Mucosa of rectum (tissue), 2 donors: ENCODE measurements around the gene CRB2.

Source experiments
- H3K27ac ChIP-seq, 2 donors: one replicate each; pipeline ENCODE4 v1.7.0; 2013; ENCODE audit warnings: inconsistent platforms in 2 of 2, low read depth in 2 of 2, low read length in 2 of 2
- H3K27me3 ChIP-seq, 2 donors: one replicate each; pipeline ENCODE4 v1.7.0; 2013; ENCODE audit warnings: low read length in 2 of 2; ENCODE audit not compliant: control insufficient read depth in 2 of 2, insufficient read depth in 2 of 2
- H3K36me3 ChIP-seq, 2 donors: one replicate each; pipeline ENCODE4 v1.7.0; 2013; ENCODE audit warnings: low read length in 2 of 2; ENCODE audit not compliant: control insufficient read depth in 2 of 2, insufficient read depth in 2 of 2
- H3K4me1 ChIP-seq, 2 donors: one replicate each; pipeline ENCODE4 v1.7.0; 2013; ENCODE audit warnings: low read length in 2 of 2, mild to moderate bottlenecking in 1 of 2; ENCODE audit not compliant: control insufficient read depth in 2 of 2, insufficient read depth in 2 of 2
- H3K4me3 ChIP-seq, 2 donors: one replicate each; pipeline ENCODE4 v1.7.0; 2013; ENCODE audit warnings: low read length in 2 of 2
- H3K9ac ChIP-seq, 2 donors: one replicate each; pipeline ENCODE4 v1.7.0; 2013; ENCODE audit warnings: low read length in 2 of 2, low read depth in 1 of 2, mild to moderate bottlenecking in 1 of 2
- H3K9me3 ChIP-seq, 2 donors: one replicate each; pipeline ENCODE4 v1.7.0; 2013; ENCODE audit warnings: low read length in 2 of 2; ENCODE audit not compliant: control insufficient read depth in 2 of 2
- donor health status: healthy.
- donor health status: Normal muscosa, but diverticular disease.

The CRB2 gene

GRCh38 chr9:123378956-123379660 lies 23.1 kb downstream of the CRB2 start:
- H3K4me3 ChIP-seq, result no peak overlapping the region
- H3K9ac ChIP-seq, result no peak overlapping the region
- H3K4me1 ChIP-seq, result peaks cover 33 to 43% of the 10 kb centered on the region in 2 donors
- H3K27ac ChIP-seq, result no peak overlapping the region
- no peaks in the 10 kb centered on the region for H3K9me3 ChIP-seq
- peaks cover 0 to under 1% of the 10 kb centered on the region in 2 donors for H3K36me3 ChIP-seq
- H3K27me3 ChIP-seq, result no peaks in the 10 kb centered on the region

- Histone ChIP-seq H3K27ac (no peak overlapping the region), H3K36me3 (peaks cover 0 to 3% of the 10 kb centered on the region in 2 donors), H3K4me3 (no peak overlapping the region), H3K27me3 (no peaks in the 10 kb centered on the region), H3K9ac (no peak overlapping the region), H3K4me1 (peaks cover 16 to 24% of the 10 kb centered on the region in 2 donors), H3K9me3 (no peaks in the 10 kb centered on the region)
Observed at GRCh38 chr9:123380852-123381705, 25.1 kb downstream of the CRB2 start.

GRCh38 chr9:123382653-123383511 lies 26.9 kb downstream of the CRB2 start:
- Histone ChIP-seq H3K36me3 (peaks cover 0 to 3% of the 10 kb centered on the region in 2 donors), H3K9ac (no peak overlapping the region), H3K27ac (no peak overlapping the region), H3K4me1 (peaks cover 0 to 6% of the 10 kb centered on the region in 2 donors), H3K9me3 (no peaks in the 10 kb centered on the region), H3K27me3 (no peaks in the 10 kb centered on the region), H3K4me3 (no peak overlapping the region)

- Histone ChIP-seq H3K9ac (no peak overlapping the region), H3K27me3 (no peaks in the 10 kb centered on the region), H3K4me1 (no peaks in the 10 kb centered on the region), H3K36me3 (peaks cover 0 to 3% of the 10 kb centered on the region in 2 donors), H3K4me3 (no peak overlapping the region), H3K27ac (no peak overlapping the region), H3K9me3 (no peaks in the 10 kb centered on the region)
Observed at GRCh38 chr9:123383512-123384170, 27.6 kb downstream of the CRB2 start.

- Histone ChIP-seq H3K36me3 (peaks cover 0 to 3% of the 10 kb centered on the region in 2 donors), H3K9ac (no peak overlapping the region), H3K4me1 (no peaks in the 10 kb centered on the region), H3K27me3 (no peaks in the 10 kb centered on the region), H3K9me3 (no peaks in the 10 kb centered on the region), H3K4me3 (no peak overlapping the region), H3K27ac (no peak overlapping the region)
Observed at GRCh38 chr9:123387686-123388085, 31.7 kb downstream of the CRB2 start.

GRCh38 chr9:123389070-123389469 lies 33.1 kb downstream of the CRB2 start:
- Histone ChIP-seq H3K4me1 (no peaks in the 10 kb centered on the region), H3K4me3 (no peak overlapping the region), H3K27me3 (no peaks in the 10 kb centered on the region), H3K9me3 (no peaks in the 10 kb centered on the region), H3K27ac (no peak overlapping the region), H3K36me3 (peaks cover 0 to 3% of the 10 kb centered on the region in 2 donors), H3K9ac (no peak overlapping the region)

GRCh38 chr9:123389698-123390097 lies 33.7 kb downstream of the CRB2 start:
- H3K9ac ChIP-seq, result no peak overlapping the region
- H3K4me3 ChIP-seq, result no peak overlapping the region
- no peaks in the 10 kb centered on the region for H3K4me1 ChIP-seq
- no peaks in the 10 kb centered on the region for H3K36me3 ChIP-seq
- no peaks in the 10 kb centered on the region for H3K9me3 ChIP-seq
- no peak overlapping the region for H3K27ac ChIP-seq
- H3K27me3 ChIP-seq, result no peaks in the 10 kb centered on the region

GRCh38 chr9:123390337-123391135 lies 34.5 kb downstream of the CRB2 start:
- Histone ChIP-seq H3K4me1 (no peaks in the 10 kb centered on the region), H3K9me3 (no peaks in the 10 kb centered on the region), H3K4me3 (no peak overlapping the region), H3K36me3 (no peaks in the 10 kb centered on the region), H3K27me3 (no peaks in the 10 kb centered on the region), H3K9ac (no peak overlapping the region), H3K27ac (no peak overlapping the region)

- no peaks in the 10 kb centered on the region for H3K4me1 ChIP-seq
- no peak overlapping the region for H3K4me3 ChIP-seq
- no peaks in the 10 kb centered on the region for H3K27me3 ChIP-seq
- H3K9me3 ChIP-seq, result no peaks in the 10 kb centered on the region
- H3K36me3 ChIP-seq, result no peaks in the 10 kb centered on the region
- no peak overlapping the region for H3K9ac ChIP-seq
- H3K27ac ChIP-seq, result no peak overlapping the region
Observed at GRCh38 chr9:123391233-123391632, 35.2 kb downstream of the CRB2 start.
